HL-60 (cell line): ENCODE results near the gene ISL2.

Experiments
- DNase-seq, 2 experiments: peaks; one replicate each; pipeline ENCODE4 v3.0.0-alpha.2; 2010 to 2020; ENCODE audit warnings: low read depth in 1 of 2, low spot score in 1 of 2
- H3K27ac ChIP-seq: fragments of 250-450 bp; sonication (Bioruptor Pico); replicated peaks from 2 replicates; pipeline ENCODE4 v1.5.1; 2020; ENCODE audit warnings: mild to moderate bottlenecking, moderate library complexity
- H3K27me3 ChIP-seq: fragments of 250-450 bp; sonication (Bioruptor Pico); 2 replicates; pipeline ENCODE4 v1.5.1; 2021; ENCODE audit warnings: mild to moderate bottlenecking, moderate library complexity; ENCODE audit not compliant: insufficient read depth, poor library complexity, severe bottlenecking
- H3K4me3 ChIP-seq: replicated peaks from 2 replicates; pipeline ENCODE4 v1.5.1; 2011; ENCODE audit warnings: mild to moderate bottlenecking, control low read depth, low read length; ENCODE audit not compliant: insufficient read depth
- GABPA ChIP-seq: IDR thresholded peaks from 2 replicates; pipeline ENCODE4 v1.6.1; 2012; ENCODE audit warnings: low read depth
- POLR2AphosphoS5 ChIP-seq: IDR thresholded peaks from 2 replicates; pipeline ENCODE4 v1.6.1; 2012; ENCODE audit warnings: low read depth
- SPI1 ChIP-seq: IDR thresholded peaks from 2 replicates; pipeline ENCODE4 v1.6.1; 2012; ENCODE audit warnings: low read depth, mild to moderate bottlenecking, borderline replicate concordance
- TF ChIP-seq, protein P1 (sequence below): IDR thresholded peaks from one replicate; pipeline ENCODE4 v1.5.1; 2011; ENCODE audit warnings: low read length, control low read depth, inconsistent platforms; ENCODE audit not compliant: insufficient read depth
- TF ChIP-seq, protein P2 (sequence below): IDR thresholded peaks from 2 replicates; pipeline ENCODE4 v1.6.1; 2012; ENCODE audit warnings: low read depth; ENCODE audit not compliant: insufficient replicate concordance

ISL2 gene

DNA sequence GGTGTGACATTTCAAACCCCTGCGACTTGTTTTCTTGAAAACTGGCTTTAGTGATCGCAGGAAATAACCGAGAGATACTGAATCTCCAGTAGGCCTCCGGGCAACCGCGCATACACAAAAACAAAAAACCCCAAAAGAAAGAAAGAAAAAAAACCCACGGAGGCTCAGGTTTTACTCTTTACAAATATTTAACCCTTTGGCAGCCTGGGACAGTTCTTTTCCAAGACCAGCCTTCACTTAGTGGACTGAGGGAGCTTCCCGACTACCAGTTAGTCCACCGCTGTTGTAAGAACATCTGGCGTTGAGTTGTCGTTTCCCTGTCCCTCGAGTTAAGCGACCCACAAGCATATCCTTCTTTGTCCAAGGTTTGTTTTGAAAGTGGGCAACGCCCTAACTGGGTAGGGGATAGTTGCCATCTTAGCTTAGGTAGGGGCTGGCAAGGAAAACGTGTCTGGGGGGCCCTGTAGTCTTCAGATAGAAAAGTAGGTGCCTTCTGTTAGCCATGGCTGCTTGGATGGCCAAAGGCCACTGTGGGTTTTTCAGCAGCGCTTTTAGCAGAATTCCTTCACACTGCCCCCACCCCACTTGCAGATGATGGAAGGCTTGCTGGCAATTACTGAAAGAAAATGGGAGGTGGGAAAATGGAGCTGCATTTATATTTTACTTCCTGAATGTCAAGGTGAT is 6.9 kb downstream of the ISL2 start:
- Histone ChIP-seq H3K27me3 (no peaks in the 10 kb centered on the region), H3K4me3 (no peak overlapping the region), H3K27ac (no peak overlapping the region)
- TF ChIP-seq GABPA: no peak
- TF ChIP-seq, protein P1, sequence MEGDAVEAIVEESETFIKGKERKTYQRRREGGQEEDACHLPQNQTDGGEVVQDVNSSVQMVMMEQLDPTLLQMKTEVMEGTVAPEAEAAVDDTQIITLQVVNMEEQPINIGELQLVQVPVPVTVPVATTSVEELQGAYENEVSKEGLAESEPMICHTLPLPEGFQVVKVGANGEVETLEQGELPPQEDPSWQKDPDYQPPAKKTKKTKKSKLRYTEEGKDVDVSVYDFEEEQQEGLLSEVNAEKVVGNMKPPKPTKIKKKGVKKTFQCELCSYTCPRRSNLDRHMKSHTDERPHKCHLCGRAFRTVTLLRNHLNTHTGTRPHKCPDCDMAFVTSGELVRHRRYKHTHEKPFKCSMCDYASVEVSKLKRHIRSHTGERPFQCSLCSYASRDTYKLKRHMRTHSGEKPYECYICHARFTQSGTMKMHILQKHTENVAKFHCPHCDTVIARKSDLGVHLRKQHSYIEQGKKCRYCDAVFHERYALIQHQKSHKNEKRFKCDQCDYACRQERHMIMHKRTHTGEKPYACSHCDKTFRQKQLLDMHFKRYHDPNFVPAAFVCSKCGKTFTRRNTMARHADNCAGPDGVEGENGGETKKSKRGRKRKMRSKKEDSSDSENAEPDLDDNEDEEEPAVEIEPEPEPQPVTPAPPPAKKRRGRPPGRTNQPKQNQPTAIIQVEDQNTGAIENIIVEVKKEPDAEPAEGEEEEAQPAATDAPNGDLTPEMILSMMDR: no peak
- TF ChIP-seq SPI1: no peak
- no peak for TF ChIP-seq POLR2AphosphoS5
- TF ChIP-seq, protein P2, sequence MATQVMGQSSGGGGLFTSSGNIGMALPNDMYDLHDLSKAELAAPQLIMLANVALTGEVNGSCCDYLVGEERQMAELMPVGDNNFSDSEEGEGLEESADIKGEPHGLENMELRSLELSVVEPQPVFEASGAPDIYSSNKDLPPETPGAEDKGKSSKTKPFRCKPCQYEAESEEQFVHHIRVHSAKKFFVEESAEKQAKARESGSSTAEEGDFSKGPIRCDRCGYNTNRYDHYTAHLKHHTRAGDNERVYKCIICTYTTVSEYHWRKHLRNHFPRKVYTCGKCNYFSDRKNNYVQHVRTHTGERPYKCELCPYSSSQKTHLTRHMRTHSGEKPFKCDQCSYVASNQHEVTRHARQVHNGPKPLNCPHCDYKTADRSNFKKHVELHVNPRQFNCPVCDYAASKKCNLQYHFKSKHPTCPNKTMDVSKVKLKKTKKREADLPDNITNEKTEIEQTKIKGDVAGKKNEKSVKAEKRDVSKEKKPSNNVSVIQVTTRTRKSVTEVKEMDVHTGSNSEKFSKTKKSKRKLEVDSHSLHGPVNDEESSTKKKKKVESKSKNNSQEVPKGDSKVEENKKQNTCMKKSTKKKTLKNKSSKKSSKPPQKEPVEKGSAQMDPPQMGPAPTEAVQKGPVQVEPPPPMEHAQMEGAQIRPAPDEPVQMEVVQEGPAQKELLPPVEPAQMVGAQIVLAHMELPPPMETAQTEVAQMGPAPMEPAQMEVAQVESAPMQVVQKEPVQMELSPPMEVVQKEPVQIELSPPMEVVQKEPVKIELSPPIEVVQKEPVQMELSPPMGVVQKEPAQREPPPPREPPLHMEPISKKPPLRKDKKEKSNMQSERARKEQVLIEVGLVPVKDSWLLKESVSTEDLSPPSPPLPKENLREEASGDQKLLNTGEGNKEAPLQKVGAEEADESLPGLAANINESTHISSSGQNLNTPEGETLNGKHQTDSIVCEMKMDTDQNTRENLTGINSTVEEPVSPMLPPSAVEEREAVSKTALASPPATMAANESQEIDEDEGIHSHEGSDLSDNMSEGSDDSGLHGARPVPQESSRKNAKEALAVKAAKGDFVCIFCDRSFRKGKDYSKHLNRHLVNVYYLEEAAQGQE: no peak
- no peak for DNase-seq

DNA sequence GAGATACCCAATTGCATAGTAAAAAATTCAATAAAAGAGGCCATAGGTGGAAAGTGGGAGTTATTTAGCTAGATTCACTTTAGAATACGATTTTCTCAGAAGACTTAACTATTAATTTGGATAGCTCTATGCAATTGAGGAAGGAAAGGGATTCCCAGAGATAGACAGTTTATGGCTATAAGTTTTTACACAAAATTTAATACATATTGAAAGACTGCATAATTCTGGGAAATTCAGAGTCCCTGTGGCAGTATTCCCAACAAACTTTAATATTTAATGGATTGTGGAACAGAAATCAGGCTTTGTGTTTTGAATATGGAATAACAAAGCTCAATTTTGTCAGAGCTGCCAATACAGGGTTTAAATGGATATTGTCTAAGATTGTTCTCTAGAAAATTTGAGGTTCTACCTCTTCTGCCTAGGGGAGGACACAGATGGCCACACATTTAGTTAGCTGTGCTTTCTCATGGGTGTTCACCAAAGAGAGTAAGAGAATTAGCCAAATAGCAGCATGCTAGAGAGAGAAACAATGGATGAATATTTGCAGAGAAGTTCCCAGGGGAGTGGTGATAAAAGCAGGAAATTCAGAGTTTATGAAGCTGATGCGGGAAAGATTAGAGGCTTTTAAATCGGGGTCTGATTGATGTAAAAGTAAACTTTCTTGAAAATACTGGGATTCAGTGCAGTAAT is 8.5 kb downstream of the ISL2 start:
- Histone ChIP-seq H3K27me3 (no peaks in the 10 kb centered on the region), H3K4me3 (no peak overlapping the region), H3K27ac (no peak overlapping the region)
- no peak for DNase-seq
- TF ChIP-seq POLR2AphosphoS5: no peak
- TF ChIP-seq, protein P1: no peak
- TF ChIP-seq, protein P2: no peak
- TF ChIP-seq SPI1: no peak
- TF ChIP-seq GABPA: no peak

GRCh38 chr15:76345583-76345879 is 9.0 kb downstream of the ISL2 start:
- no peak overlapping the region for H3K4me3 ChIP-seq
- DNase-seq: no peak
- H3K27me3 ChIP-seq: no peaks in the 10 kb centered on the region
- no peak overlapping the region for H3K27ac ChIP-seq
- TF ChIP-seq, protein P2: no peak
- TF ChIP-seq SPI1 (no peak), POLR2AphosphoS5 (no peak), GABPA (no peak)
- TF ChIP-seq, protein P1: no peak
